Measurements from ENCODE around the gene PGM2L1. TPM values are rescaled to one million over a fixed set of nuclear protein-coding genes. Genes with fewer than 3 reads are reported as not detected.

Gene PGM2L1
- 2.9 and 3.1 TPM in 2 replicates for total RNA-seq

GRCh38 chr11:74398244-74399159, at the start of gene PGM2L1:
Gene PGM2L1, minus strand, starts transcription at chr11:74398433. Its CDS starts 272 bp downstream, at chr11:74398161.

GRCh38 chr11:74311352-74311926, 86.8 kb downstream of the PGM2L1 start, which contains the start of gene P4HA3:
Gene P4HA3, minus strand, starts transcription at chr11:74311640. Its CDS starts 29 bp downstream, at chr11:74311611.

Small RNAs within 50 kb of the gene (small RNA-seq; reads per million reads assigned to genes)
- gene MIR548AL = not detected

Other genes with a start within 250 kb of the PGM2L1 start
- gene C2CD3, start 227.4 kb downstream of the PGM2L1 start, total RNA-seq = 10.2 and 17.0 TPM in 2 replicates
- gene PPME1, start 227.1 kb downstream of the PGM2L1 start, total RNA-seq = 26.1 and 31.6 TPM in 2 replicates
- gene P4HA3, start 86.8 kb downstream of the PGM2L1 start, total RNA-seq = 3.5 and 3.9 TPM in 2 replicates
- 1.8 and 3.3 TPM in 2 replicates for gene KCNE3, start 69.1 kb upstream of the PGM2L1 start, total RNA-seq
- 1.7 and 2.6 TPM in 2 replicates for gene LIPT2, start 95.3 kb upstream of the PGM2L1 start, total RNA-seq
- 9.6 TPM in 2 replicates for gene POLD3, start 194.1 kb upstream of the PGM2L1 start, total RNA-seq

Measured in hair follicle dermal papilla cell (primary cell).